ENCODE data around the gene KDM6A. TPM values are rescaled to one million over a fixed set of nuclear protein-coding genes. Genes with fewer than 3 reads are reported as not detected.

KDM6A gene
- total RNA-seq, 6 donors from 2014 or later = 19.9 to 62.0 (median 26.6) TPM

DNA sequence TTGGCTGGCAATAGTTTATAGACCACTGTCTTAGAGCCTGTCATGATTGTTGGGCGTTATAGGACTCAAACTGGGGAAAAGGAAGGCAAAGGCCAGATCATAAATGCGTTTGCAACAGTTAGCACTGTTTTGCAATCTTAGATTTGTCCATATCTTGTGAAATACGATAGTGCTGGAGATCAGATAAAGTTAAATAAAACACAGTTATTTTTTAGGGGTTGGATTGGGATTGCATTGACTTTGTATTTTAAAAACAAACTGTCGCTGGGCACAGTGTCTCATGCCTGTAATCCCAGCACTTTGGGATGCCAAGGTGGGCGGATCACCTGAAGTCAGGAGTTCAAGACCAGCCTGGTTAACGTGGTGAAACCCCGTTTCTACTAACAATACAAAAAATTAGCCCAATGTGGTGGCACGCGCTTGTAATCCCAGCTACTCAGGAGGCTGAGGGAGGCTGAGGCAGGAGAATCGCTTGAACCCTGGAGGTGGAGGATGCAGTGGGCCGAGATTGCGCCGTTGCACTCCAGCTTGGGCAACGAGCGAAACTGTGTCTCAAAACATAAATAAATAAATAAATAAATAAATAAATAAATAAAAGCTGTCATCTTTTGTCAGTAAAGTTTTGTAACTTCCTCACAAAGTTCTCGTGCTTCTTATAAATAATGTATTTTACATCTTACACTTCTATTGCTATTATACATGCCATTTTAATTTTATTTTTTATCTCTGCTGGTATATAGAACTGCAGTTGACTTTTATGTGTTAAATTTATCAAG is 117.2 kb downstream of the KDM6A start:
- H3K4me1 ChIP-seq = peaks cover 0 to 11% (median 0%) of the 10 kb centered on the region in 4 donors
- no peak for DNase-seq
- no peak overlapping the region for H3K4me3 ChIP-seq
- no peaks in the 10 kb centered on the region for H3K27me3 ChIP-seq
- TF ChIP-seq POLR2AphosphoS5 (IDR thresholded peaks at IDR 0.05) (no peak), EP300 (IDR thresholded peaks at IDR 0.05) (no peak), POLR2A (IDR thresholded peaks at IDR 0.05) (no peak)
- TF ChIP-seq, protein P1, sequence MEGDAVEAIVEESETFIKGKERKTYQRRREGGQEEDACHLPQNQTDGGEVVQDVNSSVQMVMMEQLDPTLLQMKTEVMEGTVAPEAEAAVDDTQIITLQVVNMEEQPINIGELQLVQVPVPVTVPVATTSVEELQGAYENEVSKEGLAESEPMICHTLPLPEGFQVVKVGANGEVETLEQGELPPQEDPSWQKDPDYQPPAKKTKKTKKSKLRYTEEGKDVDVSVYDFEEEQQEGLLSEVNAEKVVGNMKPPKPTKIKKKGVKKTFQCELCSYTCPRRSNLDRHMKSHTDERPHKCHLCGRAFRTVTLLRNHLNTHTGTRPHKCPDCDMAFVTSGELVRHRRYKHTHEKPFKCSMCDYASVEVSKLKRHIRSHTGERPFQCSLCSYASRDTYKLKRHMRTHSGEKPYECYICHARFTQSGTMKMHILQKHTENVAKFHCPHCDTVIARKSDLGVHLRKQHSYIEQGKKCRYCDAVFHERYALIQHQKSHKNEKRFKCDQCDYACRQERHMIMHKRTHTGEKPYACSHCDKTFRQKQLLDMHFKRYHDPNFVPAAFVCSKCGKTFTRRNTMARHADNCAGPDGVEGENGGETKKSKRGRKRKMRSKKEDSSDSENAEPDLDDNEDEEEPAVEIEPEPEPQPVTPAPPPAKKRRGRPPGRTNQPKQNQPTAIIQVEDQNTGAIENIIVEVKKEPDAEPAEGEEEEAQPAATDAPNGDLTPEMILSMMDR (IDR thresholded peaks at IDR 0.05) = no peak
- H3K9me3 ChIP-seq = no peaks in the 10 kb centered on the region
- H3K27ac ChIP-seq = no peak overlapping the region
- peaks cover 0 to 2% (median 0%) of the 10 kb centered on the region in 4 donors for H3K36me3 ChIP-seq
- WGBS, 2 donors = 84 to 91% methylated on average over 9 to 16 of the region's 16 CpGs
- ATAC-seq (ENCODE audit: low FRiP score in 2 of 2) = no peak

DNA sequence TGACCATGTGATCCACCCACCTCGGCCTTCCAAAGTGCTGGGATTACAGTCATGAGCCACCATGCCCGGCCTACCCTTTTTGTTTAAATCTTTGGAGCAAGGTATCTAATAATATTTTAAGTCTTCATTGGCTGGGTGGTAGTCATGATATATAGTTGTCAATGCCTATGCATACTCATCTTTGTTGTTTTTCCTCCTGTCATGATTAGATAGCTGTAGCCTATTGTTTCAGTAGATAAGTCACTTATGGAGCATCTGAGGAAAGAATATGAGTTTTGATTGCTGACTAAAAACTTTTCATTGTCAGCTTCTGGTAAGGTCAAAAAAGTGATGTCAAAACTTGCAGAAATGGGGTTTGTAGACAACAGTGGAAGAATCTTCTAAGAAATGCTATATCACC is 119.8 kb downstream of the KDM6A start:
- TF ChIP-seq POLR2A (IDR thresholded peaks at IDR 0.05) = no peak
- TF ChIP-seq EP300 (IDR thresholded peaks at IDR 0.05) = no peak
- TF ChIP-seq POLR2AphosphoS5 (IDR thresholded peaks at IDR 0.05) = no peak
- TF ChIP-seq, protein P1 (IDR thresholded peaks at IDR 0.05) = no peak
- 90% methylated on average over 2 of the region's 2 CpGs for WGBS, 2 donors

DNA sequence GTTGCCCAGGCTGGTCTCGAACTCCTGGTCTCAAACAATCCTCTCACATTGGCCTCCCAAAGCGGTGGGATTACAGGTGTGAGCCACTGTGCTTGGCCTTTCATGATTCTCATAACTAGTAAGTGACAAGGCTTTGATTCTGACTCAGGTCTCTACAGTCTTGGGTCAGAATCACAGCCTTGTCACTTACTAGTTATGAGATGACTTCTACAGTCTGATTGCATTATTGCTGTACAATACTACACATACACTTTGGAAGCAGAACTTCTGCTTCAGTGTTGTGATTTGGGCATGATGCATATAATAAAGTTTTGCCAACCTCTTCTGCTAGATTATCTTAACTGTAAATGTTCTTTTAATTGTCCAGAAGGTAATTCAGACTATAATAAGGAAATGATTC is 123.3 kb downstream of the KDM6A start:
- Histone ChIP-seq H3K9me3 (no peaks in the 10 kb centered on the region), H3K27ac (no peak overlapping the region), H3K4me3 (no peak overlapping the region), H3K4me1 (peaks cover 0 to 34% (median 11%) of the 10 kb centered on the region in 4 donors), H3K36me3 (no peaks in the 10 kb centered on the region), H3K27me3 (no peaks in the 10 kb centered on the region)
- no peak for DNase-seq
- WGBS, 2 donors = 88 to 100% methylated on average over 2 of the region's 2 CpGs
- TF ChIP-seq EP300 (IDR thresholded peaks at IDR 0.05) (no peak), POLR2A (IDR thresholded peaks at IDR 0.05) (no peak), POLR2AphosphoS5 (IDR thresholded peaks at IDR 0.05) (no peak)
- TF ChIP-seq, protein P1 (IDR thresholded peaks at IDR 0.05) = no peak
- ATAC-seq (ENCODE audit: low FRiP score in 2 of 2) = no peak

More for the DNA sequence above, 119.8 kb downstream of the KDM6A start:
- H3K36me3 ChIP-seq = peaks cover 0 to 2% (median 0%) of the 10 kb centered on the region in 4 donors
- peaks cover 0 to 24% (median 6%) of the 10 kb centered on the region in 4 donors for H3K4me1 ChIP-seq
- no peak for DNase-seq
- no peak for ATAC-seq (ENCODE audit: low FRiP score in 2 of 2)
- no peaks in the 10 kb centered on the region for H3K27me3 ChIP-seq
- H3K9me3 ChIP-seq = no peaks in the 10 kb centered on the region
- no peak overlapping the region for H3K27ac ChIP-seq
- H3K4me3 ChIP-seq = no peak overlapping the region

GRCh38 chrX:44997282-44997812 is 124.4 kb downstream of the KDM6A start:
- H3K27ac ChIP-seq = no peak overlapping the region
- H3K9me3 ChIP-seq = no peaks in the 10 kb centered on the region
- no peak overlapping the region for H3K4me3 ChIP-seq
- no peaks in the 10 kb centered on the region for H3K27me3 ChIP-seq
- H3K4me1 ChIP-seq = peaks cover 0 to 44% (median 18%) of the 10 kb centered on the region in 4 donors
- TF ChIP-seq, protein P1 (IDR thresholded peaks at IDR 0.05) = no peak
- TF ChIP-seq POLR2AphosphoS5 (IDR thresholded peaks at IDR 0.05) (no peak), EP300 (IDR thresholded peaks at IDR 0.05) (no peak), POLR2A (IDR thresholded peaks at IDR 0.05) (no peak)
- DNase-seq (no peak), ATAC-seq (ENCODE audit: low FRiP score in 2 of 2) (no peak)
- WGBS, 2 donors = 69 to 80% methylated on average over 2 to 10 of the region's 10 CpGs
- no peaks in the 10 kb centered on the region for H3K36me3 ChIP-seq

Measured in upper lobe of left lung (tissue), 6 donors.